B cell (primary cell): Measurements from ENCODE around the gene THNSL1. TPM values are rescaled to one million over a fixed set of nuclear protein-coding genes. Genes with fewer than 3 reads are reported as not detected.

Experiments
- ATAC-seq: fragments of 200-7000 bp; cut with Tn5 transposase; one replicate; pipeline ENCODE4 v1.10.0; 2021; ENCODE audit warnings: low read depth, mild to moderate bottlenecking, moderate number of reproducible peaks, moderate library complexity
- CTCF ChIA-PET: fragments of 350-600 bp; sonication (Branson Sonifier 250); formaldehyde crosslinking; loops from one replicate; lab custom pipeline; 2021; ENCODE audit warnings: antibody characterized with exemption, inconsistent platforms; lab: Charles Lee
- POLR2A ChIA-PET: fragments of 350-600 bp; sonication (Branson Sonifier 250); formaldehyde crosslinking; loops from one replicate; lab custom pipeline; 2021; ENCODE audit warnings: antibody characterized with exemption; lab: Charles Lee
- DNase-seq: peaks from one replicate; pipeline ENCODE4 v3.0.0; 2013
- H2AFZ ChIP-seq: 2 replicates; pipeline ENCODE4 v1.6.1; 2012; ENCODE audit warnings: mild to moderate bottlenecking, low read depth, low read length; ENCODE audit not compliant: insufficient read depth, poor library complexity, severe bottlenecking
- H3K27ac ChIP-seq, 2 donors: 1 replicate in 1 of 2; 2 replicates in 1 of 2; pipeline ENCODE4 v1.5.1; 2012 to 2013; ENCODE audit warnings: low read length in 2 of 2, mild to moderate bottlenecking in 2 of 2, moderate library complexity in 1 of 2
- H3K27me3 ChIP-seq, 4 experiments: fragments of 200-600 bp in 1 of 4; sonication (generic) in 1 of 4; replicated peaks in 1 of 4; 1 replicate in 2 of 4; 2 replicates in 2 of 4; pipeline versions ENCODE4 v1.6.1 to v1.7.0; 2013 to 2016; ENCODE audit warnings: low read length in 3 of 4, mild to moderate bottlenecking in 2 of 4, mixed read lengths in 1 of 4, moderate library complexity in 1 of 4; ENCODE audit not compliant: insufficient read depth in 4 of 4, control insufficient read depth in 3 of 4; ENCODE audit errors: control extremely low read depth in 1 of 4
- H3K36me3 ChIP-seq, 2 experiments: replicated peaks in 1 of 2; 1 replicate in 1 of 2; 2 replicates in 1 of 2; pipeline versions ENCODE4 v1.6.1 to v1.7.1; 2013; ENCODE audit warnings: low read length in 1 of 2; ENCODE audit not compliant: insufficient read depth in 2 of 2, control insufficient read depth in 1 of 2; ENCODE audit errors: control extremely low read depth in 1 of 2, extremely low read depth in 1 of 2
- H3K4me1 ChIP-seq, 2 donors: fragments of 200-600 bp in 1 of 2; sonication (generic) in 1 of 2; 1 replicate in 1 of 2; 2 replicates in 1 of 2; pipeline versions ENCODE4 v1.5.1 to v1.6.1; 2013 to 2017; ENCODE audit warnings: low read length in 2 of 2; ENCODE audit not compliant: control insufficient read depth in 2 of 2, insufficient read depth in 2 of 2
- H3K4me2 ChIP-seq: replicated peaks from 2 replicates; pipeline ENCODE3; 2012; ENCODE audit warnings: mild to moderate bottlenecking, low read depth, low read length; ENCODE audit not compliant: poor library complexity, severe bottlenecking
- H3K4me3 ChIP-seq, 5 experiments: fragments of 200-600 bp in 1 of 5; sonication (generic) in 1 of 5; 1 replicate in 3 of 5; 2 replicates in 2 of 5; pipeline versions ENCODE4 v1.5.1 to v1.7.0; 2011 to 2016; ENCODE audit warnings: low read length in 4 of 5, mild to moderate bottlenecking in 4 of 5, low read depth in 2 of 5, control low read depth in 1 of 5, moderate library complexity in 1 of 5; ENCODE audit not compliant: insufficient read depth in 1 of 5; ENCODE audit errors: control extremely low read depth in 1 of 5, extremely low read depth in 1 of 5
- H3K79me2 ChIP-seq: fragments of 200-600 bp; sonication (generic); one replicate; pipeline ENCODE4 v1.6.0; 2016; ENCODE audit warnings: low read length; ENCODE audit not compliant: control insufficient read depth, insufficient read depth
- H3K9ac ChIP-seq: fragments of 200-600 bp; sonication (generic); 2 replicates; pipeline ENCODE4 v1.6.1; 2017; ENCODE audit warnings: mild to moderate bottlenecking, low read length, moderate library complexity
- H3K9me3 ChIP-seq, 3 donors: one replicate each; pipeline versions ENCODE4 v1.6.1 to v1.7.1; 2013; ENCODE audit warnings: low read length in 2 of 3; ENCODE audit not compliant: control insufficient read depth in 2 of 3, insufficient read depth in 1 of 3; ENCODE audit errors: control extremely low read depth in 1 of 3
- H4K20me1 ChIP-seq: 2 replicates; pipeline ENCODE4 v1.6.0; 2012; ENCODE audit warnings: mild to moderate bottlenecking, low read length; ENCODE audit not compliant: insufficient read depth, control insufficient read depth, poor library complexity, severe bottlenecking
- H3K27ac Mint-ChIP-seq: one replicate; pipeline ENCODE4 v1.8.0; 2021; ENCODE audit warnings: mixed read lengths
- H3K27me3 Mint-ChIP-seq: one replicate; pipeline ENCODE4 v1.8.0; 2021; ENCODE audit warnings: mixed read lengths
- H3K4me1 Mint-ChIP-seq: one replicate; pipeline ENCODE4 v1.8.0; 2021; ENCODE audit warnings: mixed read lengths
- H3K4me3 Mint-ChIP-seq: one replicate; pipeline ENCODE4 v1.8.0; 2021; ENCODE audit warnings: mixed read lengths
- H3K9me3 Mint-ChIP-seq: one replicate; pipeline ENCODE4 v1.8.0; 2022; ENCODE audit warnings: mixed read lengths; ENCODE audit not compliant: insufficient read depth
- EZH2 ChIP-seq: IDR thresholded peaks from 2 replicates; pipeline ENCODE4 v1.6.1; 2012; ENCODE audit warnings: borderline replicate concordance, low read depth, mild to moderate bottlenecking, moderate library complexity, low read length; ENCODE audit not compliant: insufficient read depth, poor library complexity, severe bottlenecking
- WGBS: methylation state at CpG from one replicate; pipeline ENCODE4 v1.1.5; 2013; ENCODE audit warnings: missing lambda C conversion rate; ENCODE audit not compliant: insufficient coverage; 5-methylcytosine and 5-hydroxymethylcytosine counted together
- intact Hi-C: fragments of 100-400 bp; cut with micrococcal nuclease; formaldehyde crosslinking; loops from one replicate; pipeline ENCODE4 v1.10.0; 2022
- polyA plus RNA-seq: library from polyadenylated mRNA; depleted of rRNA; stranded (reverse); fragments of >200 nt; gene quantifications from 2 replicates; pipeline ENCODE4 v1.2.3, GENCODE V29; 2012
- total RNA-seq, 2 donors: library from RNA; stranded (reverse); fragments of 120-200 nt in 1 of 2; gene quantifications; 1 replicate in 1 of 2; 2 replicates in 1 of 2; pipeline versions ENCODE4 v1.2.3 to v1.2.4, GENCODE V29; 2013 to 2022
- TF ChIP-seq, protein P1 (sequence below): fragments of 200-600 bp; IDR thresholded peaks from one replicate; pipeline ENCODE4 v1.8.0; 2022; ENCODE audit warnings: antibody characterized with exemption, mild to moderate bottlenecking

Gene THNSL1
- total and polyA plus RNA-seq, 2 donors (not counting 1 experiment from before 2014, with no cell fraction given) = 0.72 to 4.3 TPM

DNA sequence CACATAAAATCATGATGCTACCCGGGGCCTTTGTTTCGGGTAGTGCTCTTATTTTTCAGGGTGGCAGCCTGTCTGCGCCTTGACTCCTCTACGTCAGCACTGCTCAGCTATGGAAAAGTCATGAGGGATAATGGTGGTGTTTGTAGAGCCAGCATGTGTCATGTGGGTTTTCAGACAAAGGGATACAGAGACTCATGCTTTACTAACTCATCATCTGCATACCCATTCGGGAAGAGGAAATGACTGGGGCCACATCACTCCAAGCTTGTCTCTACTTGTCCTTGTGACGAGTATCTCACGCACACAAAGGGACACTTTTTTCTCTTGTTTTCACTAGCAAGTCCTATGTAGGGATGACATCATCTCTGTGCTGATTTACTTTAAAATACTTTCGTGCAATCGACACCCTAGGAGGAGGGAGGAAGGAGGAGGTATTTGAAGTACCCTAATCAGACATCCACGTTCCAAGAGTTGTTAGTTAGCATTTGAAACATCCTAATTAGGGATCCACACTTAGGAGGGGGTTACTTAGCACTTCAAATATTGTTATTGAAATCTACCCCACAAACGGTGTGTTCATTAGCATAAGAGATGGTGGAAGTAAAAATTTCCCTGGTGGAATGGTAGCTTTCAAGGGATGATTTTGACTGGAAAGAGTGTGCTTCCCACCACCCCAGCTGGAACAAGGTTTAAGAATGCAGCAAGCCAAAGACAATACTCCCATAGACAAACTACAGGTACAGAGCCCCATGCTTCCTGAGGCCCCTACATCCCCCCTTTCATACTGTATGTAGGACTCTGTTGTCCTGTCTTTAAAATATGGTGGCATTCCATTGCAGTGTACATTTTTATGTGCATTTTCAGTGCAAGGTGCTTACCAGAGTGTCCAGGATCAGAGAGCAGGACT lies 52.0 kb downstream of the THNSL1 start:
- ChIA-PET POLR2A (no interaction called here), CTCF (interaction anchor here (1.3 kb wide), 1 partner anchor 12 kb away, joined by 3 read pairs; no protein-coding TSS in a partner anchor)
- Histone ChIP-seq H2AFZ (no peak overlapping the region), H3K27ac (no peak overlapping the region), H3K4me2 (no peak overlapping the region), H3K4me1 (no peaks in the 10 kb centered on the region), H3K36me3 (no peaks in the 10 kb centered on the region), H3K9me3 (peaks cover 0 to 3% (median 0%) of the 10 kb centered on the region in 3 donors), H3K9ac (no peak overlapping the region), H3K4me3 (no peak overlapping the region), H4K20me1 (no peaks in the 10 kb centered on the region), H3K79me2 (no peaks in the 10 kb centered on the region), H3K27me3 (peaks cover 0 to 6% (median 0%) of the 10 kb centered on the region in 4 experiments)
- ATAC-seq = no peak
- no peaks in the 10 kb centered on the region for H3K9me3 Mint-ChIP-seq
- WGBS = 94% methylated on average over 6 of the region's 11 CpGs
- no peak overlapping the region for H3K4me3 Mint-ChIP-seq
- H3K4me1 Mint-ChIP-seq = no peaks in the 10 kb centered on the region
- H3K27ac Mint-ChIP-seq = no peak overlapping the region
- DNase-seq = no peak
- TF ChIP-seq, protein P1, sequence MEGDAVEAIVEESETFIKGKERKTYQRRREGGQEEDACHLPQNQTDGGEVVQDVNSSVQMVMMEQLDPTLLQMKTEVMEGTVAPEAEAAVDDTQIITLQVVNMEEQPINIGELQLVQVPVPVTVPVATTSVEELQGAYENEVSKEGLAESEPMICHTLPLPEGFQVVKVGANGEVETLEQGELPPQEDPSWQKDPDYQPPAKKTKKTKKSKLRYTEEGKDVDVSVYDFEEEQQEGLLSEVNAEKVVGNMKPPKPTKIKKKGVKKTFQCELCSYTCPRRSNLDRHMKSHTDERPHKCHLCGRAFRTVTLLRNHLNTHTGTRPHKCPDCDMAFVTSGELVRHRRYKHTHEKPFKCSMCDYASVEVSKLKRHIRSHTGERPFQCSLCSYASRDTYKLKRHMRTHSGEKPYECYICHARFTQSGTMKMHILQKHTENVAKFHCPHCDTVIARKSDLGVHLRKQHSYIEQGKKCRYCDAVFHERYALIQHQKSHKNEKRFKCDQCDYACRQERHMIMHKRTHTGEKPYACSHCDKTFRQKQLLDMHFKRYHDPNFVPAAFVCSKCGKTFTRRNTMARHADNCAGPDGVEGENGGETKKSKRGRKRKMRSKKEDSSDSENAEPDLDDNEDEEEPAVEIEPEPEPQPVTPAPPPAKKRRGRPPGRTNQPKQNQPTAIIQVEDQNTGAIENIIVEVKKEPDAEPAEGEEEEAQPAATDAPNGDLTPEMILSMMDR = no peak
- no peak for TF ChIP-seq EZH2
- intact Hi-C loops = no loop called here
- H3K27me3 Mint-ChIP-seq = peaks cover 22% of the 10 kb centered on the region

DNA sequence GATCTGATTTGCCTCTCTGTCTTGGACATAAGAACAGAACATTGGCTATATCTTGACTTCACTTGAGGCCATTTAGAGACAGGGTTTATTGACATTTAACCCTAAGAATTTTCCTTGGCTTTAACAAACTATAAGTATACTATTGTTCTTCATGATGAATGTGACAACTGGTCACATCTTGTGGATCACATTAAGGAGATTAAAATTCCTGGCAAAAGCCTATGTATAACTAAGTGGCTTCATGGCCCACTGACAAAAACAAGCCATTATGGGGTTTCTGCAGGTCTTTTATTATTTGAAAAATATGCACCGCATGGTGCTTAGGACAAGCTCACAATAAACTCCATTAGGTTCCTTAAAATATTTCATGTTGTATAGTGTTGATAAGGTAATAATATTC lies 54.8 kb downstream of the THNSL1 start:
- no CpG with 5 or more reads among the region's 1 CpG for WGBS
- CTCF ChIA-PET = interaction anchor here (0.6 kb wide), 1 partner anchor 12 kb away, joined by 5 read pairs; no protein-coding TSS in a partner anchor

More for the DNA sequence above, 54.8 kb downstream of the THNSL1 start:
- H3K4me3 ChIP-seq = no peak overlapping the region
- H3K4me3 Mint-ChIP-seq = no peak overlapping the region
- intact Hi-C loops = no loop called here
- H3K4me1 Mint-ChIP-seq = no peaks in the 10 kb centered on the region
- TF ChIP-seq EZH2 = no peak
- TF ChIP-seq, protein P1 = no peak
- peaks cover 18% of the 10 kb centered on the region for H3K27me3 Mint-ChIP-seq
- H3K4me1 ChIP-seq = no peaks in the 10 kb centered on the region
- H3K79me2 ChIP-seq = no peaks in the 10 kb centered on the region
- DNase-seq (no peak), ATAC-seq (no peak)
- H3K9me3 ChIP-seq = peaks cover 0 to 3% (median 0%) of the 10 kb centered on the region in 3 donors
- H3K9me3 Mint-ChIP-seq = no peaks in the 10 kb centered on the region
- no peaks in the 10 kb centered on the region for H4K20me1 ChIP-seq
- no peak overlapping the region for H3K27ac Mint-ChIP-seq
- POLR2A ChIA-PET = no interaction called here
- peaks cover 0 to 4% (median 0%) of the 10 kb centered on the region in 4 experiments for H3K27me3 ChIP-seq
- H3K9ac ChIP-seq = no peak overlapping the region
- H3K27ac ChIP-seq = no peak overlapping the region
- H2AFZ ChIP-seq = no peak overlapping the region
- no peaks in the 10 kb centered on the region for H3K36me3 ChIP-seq
- no peak overlapping the region for H3K4me2 ChIP-seq
